K562 (cell line): ENCODE measurements around the gene RNASE8. TPM values are rescaled to one million over a fixed set of nuclear protein-coding genes. Genes with fewer than 3 reads are reported as not detected.

Experiments
- ATAC-seq: fragments of 200-7000 bp; cut with Tn5 transposase; 3 replicates; pipeline ENCODE4 v1.9.1; 2020; ENCODE audit warnings: moderate library complexity
- BruUV-seq: library from RNA; stranded (reverse); fragments of 400-500 nt; replicated peaks from 2 replicates; lab custom pipeline; 2021; lab: Mats Ljungman, UMichigan
- CTCF ChIA-PET: fragments of 300-600 bp; formaldehyde crosslinking; extraction: SDS; loops from one replicate; lab custom pipeline; 2021; ENCODE audit warnings: low intra/inter-chr PET ratio; lab: Yijun Ruan, JAX
- POLR2A ChIA-PET: fragments of 300-600, 350-650 bp; sonication (Branson Sonifier 250); formaldehyde crosslinking; extraction: SDS; loops from one replicate; lab custom pipeline; 2021; ENCODE audit warnings: antibody characterized with exemption, inconsistent platforms; lab: Yijun Ruan, JAX
- DNase-seq, 4 experiments: peaks; one replicate each; pipeline versions ENCODE4 v3.0.0 to v3.0.0-alpha.2; 2011 to 2018; ENCODE audit warnings: low spot score in 3 of 4, mixed read lengths in 3 of 4; ENCODE audit errors: extremely low read depth in 1 of 4
- FAIRE-seq: peaks from 2 replicates; lab custom pipeline; 2011; peaks lifted over from hg19 to GRCh38; lab: Jason Lieb, UNC
- H2AFZ ChIP-seq: 2 replicates; pipeline ENCODE4 v1.6.0; 2011; ENCODE audit warnings: low read depth, low read length, control low read depth, inconsistent platforms
- H3K27ac ChIP-seq: fragments of 200-600 bp; 3 replicates; pipeline ENCODE4 v1.8.0; 2011; ENCODE audit warnings: low read depth, mild to moderate bottlenecking, control low read depth, inconsistent platforms, low read length, moderate library complexity, mixed read lengths; ENCODE audit errors: extremely low read depth
- H3K27me3 ChIP-seq, 2 experiments: fragments of 300-600 bp in 1 of 2; 2 replicates in 1 of 2; 3 replicates in 1 of 2; pipeline versions ENCODE4 v1.6.0 to v1.8.0; 2011; ENCODE audit warnings: inconsistent platforms in 2 of 2, low read length in 2 of 2, mild to moderate bottlenecking in 1 of 2, mixed read lengths in 1 of 2, moderate library complexity in 1 of 2; ENCODE audit not compliant: control insufficient read depth in 2 of 2, insufficient read depth in 2 of 2
- H3K36me3 ChIP-seq: fragments of 300-600 bp; 3 replicates; pipeline ENCODE4 v1.8.0; 2011; ENCODE audit warnings: mild to moderate bottlenecking, low read length, inconsistent platforms; ENCODE audit not compliant: control insufficient read depth, insufficient read depth
- H3K4me1 ChIP-seq, 2 experiments: fragments of 200-600 bp in 1 of 2; replicated peaks in 1 of 2; 2 replicates in 1 of 2; 3 replicates in 1 of 2; pipeline versions ENCODE4 v1.5.1 to v1.8.0; 2011; ENCODE audit warnings: inconsistent platforms in 2 of 2, low read length in 2 of 2, mild to moderate bottlenecking in 1 of 2, mixed read lengths in 1 of 2, moderate library complexity in 1 of 2; ENCODE audit not compliant: control insufficient read depth in 2 of 2, insufficient read depth in 2 of 2
- H3K4me2 ChIP-seq: 2 replicates; pipeline ENCODE4 v1.6.1; 2011; ENCODE audit warnings: low read length, control low read depth, inconsistent platforms, mixed read lengths; ENCODE audit not compliant: insufficient read depth
- H3K4me3 ChIP-seq: fragments of 200-600 bp; sonication (generic), shearing (Covaris generic); 2 replicates; pipeline ENCODE4 v1.5.1; 2016; ENCODE audit warnings: control low read depth, inconsistent platforms
- H3K79me2 ChIP-seq: fragments of 200-600 bp; 3 replicates; pipeline ENCODE4 v1.8.0; 2011; ENCODE audit warnings: low read length, inconsistent platforms; ENCODE audit not compliant: control insufficient read depth, insufficient read depth
- H3K9ac ChIP-seq, 2 experiments: 2 replicates each; pipeline versions ENCODE4 v1.6.0 to v1.6.1; 2011; ENCODE audit warnings: low read depth in 2 of 2, low read length in 2 of 2, control low read depth in 1 of 2, inconsistent platforms in 1 of 2, mild to moderate bottlenecking in 1 of 2, mixed read lengths in 1 of 2; ENCODE audit not compliant: insufficient read depth in 1 of 2
- H3K9me1 ChIP-seq: one replicate; pipeline ENCODE4 v1.6.0; 2011; ENCODE audit warnings: inconsistent platforms, mild to moderate bottlenecking, low read length, moderate library complexity; ENCODE audit not compliant: control insufficient read depth, insufficient read depth
- H3K9me3 ChIP-seq: replicated peaks from 2 replicates; pipeline ENCODE4 v1.5.1; 2011; ENCODE audit warnings: low read depth, low read length, inconsistent platforms; ENCODE audit not compliant: control insufficient read depth, insufficient read depth
- H4K20me1 ChIP-seq: replicated peaks from 2 replicates; pipeline ENCODE4 v1.6.1; 2011; ENCODE audit warnings: low read length, inconsistent platforms, mixed read lengths; ENCODE audit not compliant: control insufficient read depth, insufficient read depth
- BRF1 ChIP-seq: IDR thresholded peaks from 3 replicates; pipeline ENCODE4 v1.6.1; 2011; ENCODE audit warnings: borderline replicate concordance, mild to moderate bottlenecking; ENCODE audit not compliant: insufficient read length; ENCODE audit errors: extremely low read depth
- CBFA2T2 ChIP-seq: fragments of 450-650 bp; conservative IDR thresholded peaks from 2 replicates; pipeline ENCODE4 v1.6.1; 2017; ENCODE audit warnings: mild to moderate bottlenecking
- CBX5 ChIP-seq: IDR thresholded peaks from 2 replicates; pipeline ENCODE4 v1.6.1; 2014; ENCODE audit warnings: low read depth, borderline replicate concordance
- HDAC3 ChIP-seq: fragments of 450-650 bp; IDR thresholded peaks from 2 replicates; pipeline ENCODE4 v1.6.1; 2018; ENCODE audit warnings: borderline replicate concordance, mild to moderate bottlenecking, moderate library complexity; ENCODE audit not compliant: partially characterized antibody
- OTX1 ChIP-seq: fragments of 450-650 bp; formaldehyde crosslinking; IDR thresholded peaks from 2 replicates; pipeline ENCODE4 v1.4.0; 2022; ENCODE audit warnings: mild to moderate bottlenecking
- POLR2B ChIP-seq: fragments of 450-650 bp; IDR thresholded peaks from 2 replicates; pipeline ENCODE4 v1.6.1; 2018; ENCODE audit warnings: low read depth; ENCODE audit not compliant: partially characterized antibody
- SMAD2 ChIP-seq: fragments of 150-350 bp; IDR thresholded peaks from 2 replicates; pipeline ENCODE4 v1.6.1; 2014; ENCODE audit warnings: low read depth, mild to moderate bottlenecking, low read length
- SMARCA5 ChIP-seq: fragments of 450-650 bp; IDR thresholded peaks from 2 replicates; pipeline ENCODE4 v1.6.1; 2016
- SRSF1 ChIP-seq: fragments of 200-400 bp; formaldehyde crosslinking; IDR thresholded peaks from 2 replicates; pipeline ENCODE4 v1.6.1; 2017; ENCODE audit warnings: mild to moderate bottlenecking, low read depth, low read length, moderate library complexity
- TAF7 ChIP-seq: fragments of 450-650 bp; IDR thresholded peaks from 2 replicates; pipeline ENCODE4 v1.6.1; 2016; ENCODE audit warnings: missing genetic modification characterization, missing compliant biosample characterization
- ZNF655 ChIP-seq: fragments of 250-450 bp; sonication (Bioruptor Pico); IDR thresholded peaks from 2 replicates; pipeline ENCODE4 v1.5.0; 2021
- ZNF77 ChIP-seq: fragments of 250-450 bp; sonication (Bioruptor Pico); IDR thresholded peaks from 2 replicates; pipeline ENCODE4 v1.5.0; 2020
- WGBS: fragments of 100-300 bp; shearing (Covaris generic); methylation state at CpG from one replicate; pipeline ENCODE4 v1.1.6; 2016; ENCODE audit warnings: low coverage, mixed read lengths; ENCODE audit not compliant: insufficient coverage; ENCODE audit errors: missing lambda C conversion rate; 5-methylcytosine and 5-hydroxymethylcytosine counted together
- in situ Hi-C: fragments of 300-500 bp; cut with MboI; formaldehyde crosslinking; loops from 4 replicates; pipeline ENCODE4 v1.15.0; 2018; ENCODE audit warnings: inconsistent platforms, mixed read lengths
- intact Hi-C: fragments of 100-400 bp; cut with micrococcal nuclease; formaldehyde crosslinking; loops from 2 replicates; pipeline ENCODE4 v1.14.2; 2022
- polyA plus RNA-seq, 8 experiments: library from polyadenylated mRNA; depleted of rRNA in 4 of 8; stranded (reverse) in 5 of 8; unstranded in 3 of 8; fragments of >200 nt; fragmentation: Nextera tagmentation in 2 of 8; fragmentation: Illumina TruSeq in 1 of 8; extraction: Ambion mirVana in 2 of 8; extraction: Trizol in 1 of 8; gene quantifications; 2 replicates each; pipeline versions ENCODE4 v1.2.1 to v1.2.3, GENCODE V29; 2011 to 2014; ENCODE audit warnings: inconsistent platforms in 1 of 8, missing spikeins in 1 of 8
- total RNA-seq, 7 experiments: library from RNA; depleted of rRNA in 6 of 7; stranded (reverse); fragments of >200 nt in 6 of 7; fragmentation: Illumina TruSeq in 2 of 7; extraction: Trizol in 2 of 7; gene quantifications; 2 replicates each; pipeline versions ENCODE4 v1.2.1 to v1.2.3, GENCODE V29; 2011 to 2021; ENCODE audit warnings: low replicate concordance in 1 of 7

The RNASE8 gene
- total and polyA plus RNA-seq, 9 of the 15 experiments (the other 6 are each of a cell fraction or from before 2014, with no cell fraction given): not detected

GRCh38 chr14:21089271-21089670 lies 31.6 kb downstream of the RNASE8 start:
- Histone ChIP-seq H3K4me2 (no peak overlapping the region), H3K4me1 (peaks cover 2 to 29% of the 10 kb centered on the region in 2 experiments; a peak in 3 of 5 replicates), H3K36me3 (peaks cover 5% of the 10 kb centered on the region; the same call in 1 of the 3 replicates), H3K9me1 (no peaks in the 10 kb centered on the region), H3K9me3 (no peaks in the 10 kb centered on the region), H4K20me1 (no peaks in the 10 kb centered on the region), H3K4me3 (no peak overlapping the region), H3K27me3 (no peaks in the 10 kb centered on the region), H3K27ac (no peak overlapping the region), H2AFZ (no peak overlapping the region), H3K9ac (no peak overlapping the region), H3K79me2 (no peaks in the 10 kb centered on the region)
- CTCF ChIA-PET: interaction anchor here (0.7 kb wide), 1 partner anchor 480 kb away, joined by 3 read pairs; no protein-coding TSS in a partner anchor
- POLR2A ChIA-PET: interaction anchor here (1.5 kb wide), 1 partner anchor 146 kb away, joined by 4 read pairs; no protein-coding TSS in a partner anchor
- WGBS: 50% methylated on average over 1 of the region's 1 CpG
- intact Hi-C loops: no loop called here
- ATAC-seq (no peak), FAIRE-seq (no peak), DNase-seq (no peak)
- in situ Hi-C loops: no loop called here
- no TSS peak for BruUV-seq
- TF ChIP-seq CBX5 (no peak), ZNF77 (CRISPR knock-in tag) (no peak), POLR2B (no peak), SRSF1 (no peak), OTX1 (CRISPR knock-in tag) (no peak), SMARCA5 (no peak), TAF7 (no peak), ZNF655 (CRISPR knock-in tag) (no peak), BRF1 (no peak), HDAC3 (no peak), SMAD2 (no peak), CBFA2T2 (no peak)
